Neural progenitor cell (in vitro differentiated cells): ENCODE data around the gene SMG6. TPM values are rescaled to one million over a fixed set of nuclear protein-coding genes. Genes with fewer than 3 reads are reported as not detected.

Source experiments
- DNase-seq: peaks from one replicate; pipeline ENCODE4 v3.0.0-alpha.2; 2016; ENCODE audit warnings: low spot score
- H2AFZ ChIP-seq: fragments of 200-600 bp; sonication (generic); replicated peaks from 2 replicates; pipeline ENCODE4 v1.6.1; 2016; ENCODE audit warnings: antibody characterized with exemption
- H3F3A ChIP-seq: fragments of 200-600 bp; sonication (generic); 2 replicates; pipeline ENCODE4 v1.6.1; 2016; ENCODE audit warnings: antibody characterized with exemption, low read depth
- H3K27ac ChIP-seq: fragments of 200-600 bp; sonication (generic); 2 replicates; pipeline ENCODE4 v1.5.1; 2016; ENCODE audit warnings: mild to moderate bottlenecking
- H3K27me3 ChIP-seq: fragments of 200-600 bp; sonication (generic); 2 replicates; pipeline ENCODE4 v1.6.1; 2016; ENCODE audit warnings: mild to moderate bottlenecking, moderate library complexity
- H3K36me3 ChIP-seq: fragments of 200-600 bp; sonication (generic); 2 replicates; pipeline ENCODE4 v1.5.1; 2016
- H3K4me1 ChIP-seq: fragments of 200-600 bp; sonication (generic); 2 replicates; pipeline ENCODE4 v1.6.1; 2016; ENCODE audit warnings: mixed run types
- H3K4me2 ChIP-seq: fragments of 200-600 bp; sonication (generic); 2 replicates; pipeline ENCODE4 v1.6.1; 2016
- H3K4me3 ChIP-seq: fragments of 200-600 bp; sonication (generic); 2 replicates; pipeline ENCODE4 v1.5.1; 2016
- H3K79me2 ChIP-seq: fragments of 200-600 bp; sonication (generic); 2 replicates; pipeline ENCODE4 v1.6.1; 2016; ENCODE audit warnings: low read depth
- H3K9ac ChIP-seq: fragments of 200-600 bp; sonication (generic); 2 replicates; pipeline ENCODE4 v1.6.1; 2016
- H3K9me3 ChIP-seq: fragments of 200-600 bp; sonication (generic); 2 replicates; pipeline ENCODE4 v1.5.1; 2016; ENCODE audit warnings: low read depth
- H4K20me1 ChIP-seq: fragments of 200-600 bp; sonication (generic); 2 replicates; pipeline ENCODE4 v1.6.1; 2016; ENCODE audit warnings: low read depth
- H3K27ac Mint-ChIP-seq: 3 replicates; pipeline ENCODE4 v1.8.0; 2021; ENCODE audit warnings: mixed read lengths
- H3K27me3 Mint-ChIP-seq: 2 replicates; pipeline ENCODE4 v1.8.0; 2022; ENCODE audit warnings: low read depth, mild to moderate bottlenecking, inconsistent platforms, moderate library complexity, mixed read lengths; ENCODE audit not compliant: insufficient read depth
- H3K36me3 Mint-ChIP-seq: 3 replicates; pipeline ENCODE4 v1.8.0; 2021; ENCODE audit warnings: mixed read lengths
- H3K4me1 Mint-ChIP-seq: 3 replicates; pipeline ENCODE4 v1.8.0; 2021; ENCODE audit warnings: mixed read lengths
- H3K4me3 Mint-ChIP-seq: 3 replicates; pipeline ENCODE4 v1.8.0; 2021; ENCODE audit warnings: mild to moderate bottlenecking, moderate library complexity, mixed read lengths
- H3K9me3 Mint-ChIP-seq: 3 replicates; pipeline ENCODE4 v1.8.0; 2020; ENCODE audit warnings: mixed read lengths
- EZH2 ChIP-seq: fragments of 200-600 bp; sonication (generic); IDR thresholded peaks from 2 replicates; pipeline ENCODE4 v1.6.1; 2017; ENCODE audit warnings: antibody characterized with exemption, mild to moderate bottlenecking, moderate library complexity
- EZH2phosphoT487 ChIP-seq: fragments of 200-600 bp; sonication (generic); IDR thresholded peaks from 2 replicates; pipeline ENCODE4 v1.6.1; 2017; ENCODE audit warnings: antibody characterized with exemption
- total RNA-seq: library from RNA; depleted of rRNA; stranded (reverse); fragments of >200 nt; gene quantifications from 2 replicates; pipeline ENCODE4 v1.2.3, GENCODE V29; 2015; ENCODE audit warnings: low replicate concordance
- TF ChIP-seq, protein P1 (sequence below): fragments of 200-600 bp; sonication (generic); IDR thresholded peaks from 2 replicates; pipeline ENCODE4 v1.5.1; 2017; ENCODE audit warnings: antibody characterized with exemption, mild to moderate bottlenecking

The SMG6 gene
- total RNA-seq, 1 donor from 2014 or later, result 19.0 TPM

DNA sequence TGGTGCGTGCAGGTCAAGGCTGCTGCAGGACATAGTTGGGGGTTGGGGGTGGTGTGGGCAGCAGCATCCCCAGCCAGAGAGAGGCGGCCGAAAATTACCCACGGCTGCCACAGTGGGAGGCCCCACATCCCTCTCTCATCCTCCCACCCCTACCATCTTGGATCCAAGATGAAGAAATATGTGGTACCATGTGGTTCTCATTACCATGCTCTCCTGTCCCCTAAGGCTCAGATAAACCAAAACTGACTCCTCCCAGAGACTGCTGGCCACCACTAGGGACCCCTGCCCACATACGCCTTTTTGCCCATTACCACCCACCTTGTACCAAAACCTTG, 128.3 kb downstream of the SMG6 start:
- Mint-ChIP-seq H3K4me3 (no peak overlapping the region), H3K27ac (no peak overlapping the region), H3K27me3 (no peaks in the 10 kb centered on the region), H3K9me3 (no peaks in the 10 kb centered on the region), H3K36me3 (peaks cover 14% of the 10 kb centered on the region), H3K4me1 (peaks cover 36% of the 10 kb centered on the region)
- Histone ChIP-seq H3K4me2 (no peak overlapping the region), H3K9me3 (no peaks in the 10 kb centered on the region), H3K27me3 (no peaks in the 10 kb centered on the region), H2AFZ (no peak overlapping the region), H3K4me1 (no peaks in the 10 kb centered on the region), H3F3A (no peaks in the 10 kb centered on the region), H3K79me2 (no peaks in the 10 kb centered on the region), H4K20me1 (no peaks in the 10 kb centered on the region), H3K4me3 (no peak overlapping the region), H3K27ac (no peak overlapping the region), H3K36me3 (no peaks in the 10 kb centered on the region), H3K9ac (no peak overlapping the region)
- no peak for TF ChIP-seq EZH2
- TF ChIP-seq, protein P1, sequence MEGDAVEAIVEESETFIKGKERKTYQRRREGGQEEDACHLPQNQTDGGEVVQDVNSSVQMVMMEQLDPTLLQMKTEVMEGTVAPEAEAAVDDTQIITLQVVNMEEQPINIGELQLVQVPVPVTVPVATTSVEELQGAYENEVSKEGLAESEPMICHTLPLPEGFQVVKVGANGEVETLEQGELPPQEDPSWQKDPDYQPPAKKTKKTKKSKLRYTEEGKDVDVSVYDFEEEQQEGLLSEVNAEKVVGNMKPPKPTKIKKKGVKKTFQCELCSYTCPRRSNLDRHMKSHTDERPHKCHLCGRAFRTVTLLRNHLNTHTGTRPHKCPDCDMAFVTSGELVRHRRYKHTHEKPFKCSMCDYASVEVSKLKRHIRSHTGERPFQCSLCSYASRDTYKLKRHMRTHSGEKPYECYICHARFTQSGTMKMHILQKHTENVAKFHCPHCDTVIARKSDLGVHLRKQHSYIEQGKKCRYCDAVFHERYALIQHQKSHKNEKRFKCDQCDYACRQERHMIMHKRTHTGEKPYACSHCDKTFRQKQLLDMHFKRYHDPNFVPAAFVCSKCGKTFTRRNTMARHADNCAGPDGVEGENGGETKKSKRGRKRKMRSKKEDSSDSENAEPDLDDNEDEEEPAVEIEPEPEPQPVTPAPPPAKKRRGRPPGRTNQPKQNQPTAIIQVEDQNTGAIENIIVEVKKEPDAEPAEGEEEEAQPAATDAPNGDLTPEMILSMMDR, result no peak
- no peak for TF ChIP-seq EZH2phosphoT487
- no peak for DNase-seq

DNA sequence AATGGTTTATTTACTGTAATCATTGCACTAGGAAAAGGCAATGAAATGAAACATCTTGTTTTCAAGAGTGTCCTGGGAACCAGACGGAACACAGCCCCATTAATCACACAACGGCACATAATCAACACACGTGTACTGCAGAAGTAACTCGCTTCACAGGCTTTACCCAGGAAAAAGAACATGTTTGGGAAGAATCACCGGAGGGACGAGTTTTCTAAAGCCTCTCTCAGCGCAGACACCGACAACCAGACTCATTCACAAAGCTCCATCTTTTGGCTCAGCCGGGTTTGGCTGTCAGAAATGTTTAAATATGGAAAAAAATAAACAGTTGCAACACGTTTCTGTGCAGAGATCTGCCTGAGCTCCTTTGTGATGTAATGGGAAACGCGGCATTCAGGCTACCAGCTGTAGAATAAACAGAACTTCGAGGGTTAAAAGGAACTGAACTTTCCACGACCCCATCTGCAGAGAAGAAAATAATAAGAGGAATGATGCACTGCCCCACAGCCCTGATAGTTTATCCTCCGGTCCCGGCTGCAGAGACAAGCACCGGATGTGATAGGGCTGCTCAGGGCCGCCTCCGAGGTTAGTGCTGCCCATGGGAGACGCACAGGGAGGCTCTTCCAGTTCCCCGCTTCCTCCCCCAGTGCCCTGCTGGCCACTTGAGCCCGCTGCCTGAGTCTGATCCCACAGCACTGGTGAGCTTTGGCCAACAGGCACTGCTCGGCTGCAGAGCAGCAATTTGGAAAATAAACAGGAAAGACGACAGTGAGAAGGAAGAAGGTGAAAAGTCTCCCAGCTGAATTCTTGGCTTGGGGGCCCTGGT, 128.9 kb downstream of the SMG6 start:
- no peaks in the 10 kb centered on the region for H3K9me3 Mint-ChIP-seq
- Histone ChIP-seq H3K9ac (no peak overlapping the region), H3K79me2 (no peaks in the 10 kb centered on the region), H3K27me3 (no peaks in the 10 kb centered on the region), H3F3A (no peaks in the 10 kb centered on the region), H3K9me3 (no peaks in the 10 kb centered on the region), H3K36me3 (no peaks in the 10 kb centered on the region), H3K4me1 (no peaks in the 10 kb centered on the region), H4K20me1 (no peaks in the 10 kb centered on the region), H2AFZ (no peak overlapping the region), H3K4me3 (no peak overlapping the region), H3K4me2 (no peak overlapping the region), H3K27ac (no peak overlapping the region)
- DNase-seq, result no peak
- TF ChIP-seq, protein P1, result no peak
- no peak for TF ChIP-seq EZH2phosphoT487
- no peak for TF ChIP-seq EZH2
- H3K4me3 Mint-ChIP-seq, result no peak overlapping the region
- peak overlapping the region; percentile 25 for H3K27ac Mint-ChIP-seq
- peaks cover 13% of the 10 kb centered on the region for H3K36me3 Mint-ChIP-seq
- H3K4me1 Mint-ChIP-seq, result peaks cover 36% of the 10 kb centered on the region
- no peaks in the 10 kb centered on the region for H3K27me3 Mint-ChIP-seq

DNA sequence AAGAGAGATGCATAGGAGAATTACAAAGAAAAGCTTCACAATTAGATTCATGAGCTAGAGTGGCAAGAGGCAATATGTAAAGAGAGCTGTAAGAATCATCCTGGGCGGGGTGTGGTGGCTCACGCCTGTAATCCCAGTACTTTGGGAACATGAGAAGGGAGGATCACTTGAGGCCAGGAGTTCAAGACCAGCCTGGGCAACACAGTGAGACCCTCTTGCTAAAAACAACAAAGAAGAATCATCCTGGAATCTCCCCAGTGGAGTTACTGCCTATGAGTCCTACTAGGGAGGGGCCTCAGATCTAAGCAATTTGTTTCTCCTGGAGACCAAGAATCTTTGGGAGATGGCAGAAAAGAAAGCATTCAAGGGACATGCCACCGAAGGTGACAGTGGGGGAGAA, 129.6 kb downstream of the SMG6 start:
- Mint-ChIP-seq H3K9me3 (no peaks in the 10 kb centered on the region), H3K27ac (no peak overlapping the region), H3K27me3 (no peaks in the 10 kb centered on the region), H3K4me3 (no peak overlapping the region), H3K36me3 (peaks cover 15% of the 10 kb centered on the region), H3K4me1 (peaks cover 33% of the 10 kb centered on the region)
- no peak for DNase-seq
- no peak overlapping the region for H3K9ac ChIP-seq
- H3K36me3 ChIP-seq, result no peaks in the 10 kb centered on the region
- H2AFZ ChIP-seq, result no peak overlapping the region
- H3K79me2 ChIP-seq, result no peaks in the 10 kb centered on the region
- no peaks in the 10 kb centered on the region for H3K4me1 ChIP-seq
- TF ChIP-seq EZH2phosphoT487 (no peak), EZH2 (no peak)
- TF ChIP-seq, protein P1, result no peak
- no peak overlapping the region for H3K4me3 ChIP-seq
- no peak overlapping the region for H3K4me2 ChIP-seq
- no peak overlapping the region for H3K27ac ChIP-seq
- H3K27me3 ChIP-seq, result no peaks in the 10 kb centered on the region
- H3K9me3 ChIP-seq, result no peaks in the 10 kb centered on the region
- H4K20me1 ChIP-seq, result no peaks in the 10 kb centered on the region
- no peaks in the 10 kb centered on the region for H3F3A ChIP-seq
